Measurements from ENCODE around the gene TIGD4. TPM values are rescaled to one million over a fixed set of nuclear protein-coding genes. Genes with fewer than 3 reads are reported as not detected.

The TIGD4 gene
- total and polyA plus RNA-seq, 2 of the 13 experiments (the other 11 are each of a cell fraction or from before 2014, with no cell fraction given), result 0.15 to 0.62 TPM

DNA sequence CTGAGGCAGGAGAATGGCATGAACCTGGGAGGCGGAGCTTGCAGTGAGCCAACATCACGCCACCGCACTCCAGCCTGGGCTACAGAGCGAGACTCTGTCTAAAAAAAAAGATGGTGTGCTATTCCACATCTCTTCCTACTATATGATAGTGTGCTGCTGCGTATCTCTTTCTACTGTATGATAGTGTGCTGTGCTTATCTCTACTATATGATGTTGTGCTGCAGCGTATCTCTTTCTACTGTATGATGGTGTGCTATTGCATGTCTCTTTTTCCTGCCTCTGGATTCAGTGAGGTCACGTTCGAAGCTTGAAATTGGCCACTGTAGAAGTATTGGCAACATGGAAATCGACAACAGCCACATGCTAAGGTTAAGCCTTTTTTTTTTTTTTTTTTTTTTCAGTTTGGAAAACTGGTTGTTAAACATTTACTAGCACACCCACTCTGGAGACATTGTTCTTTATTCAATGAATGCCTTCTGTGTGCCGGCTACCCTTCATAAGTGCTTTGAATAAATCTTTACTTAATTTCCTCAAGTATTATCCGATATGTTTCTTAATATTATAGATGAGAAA is 31.3 kb upstream of the TIGD4 start (continued):
- TF ChIP-seq, protein P1, sequence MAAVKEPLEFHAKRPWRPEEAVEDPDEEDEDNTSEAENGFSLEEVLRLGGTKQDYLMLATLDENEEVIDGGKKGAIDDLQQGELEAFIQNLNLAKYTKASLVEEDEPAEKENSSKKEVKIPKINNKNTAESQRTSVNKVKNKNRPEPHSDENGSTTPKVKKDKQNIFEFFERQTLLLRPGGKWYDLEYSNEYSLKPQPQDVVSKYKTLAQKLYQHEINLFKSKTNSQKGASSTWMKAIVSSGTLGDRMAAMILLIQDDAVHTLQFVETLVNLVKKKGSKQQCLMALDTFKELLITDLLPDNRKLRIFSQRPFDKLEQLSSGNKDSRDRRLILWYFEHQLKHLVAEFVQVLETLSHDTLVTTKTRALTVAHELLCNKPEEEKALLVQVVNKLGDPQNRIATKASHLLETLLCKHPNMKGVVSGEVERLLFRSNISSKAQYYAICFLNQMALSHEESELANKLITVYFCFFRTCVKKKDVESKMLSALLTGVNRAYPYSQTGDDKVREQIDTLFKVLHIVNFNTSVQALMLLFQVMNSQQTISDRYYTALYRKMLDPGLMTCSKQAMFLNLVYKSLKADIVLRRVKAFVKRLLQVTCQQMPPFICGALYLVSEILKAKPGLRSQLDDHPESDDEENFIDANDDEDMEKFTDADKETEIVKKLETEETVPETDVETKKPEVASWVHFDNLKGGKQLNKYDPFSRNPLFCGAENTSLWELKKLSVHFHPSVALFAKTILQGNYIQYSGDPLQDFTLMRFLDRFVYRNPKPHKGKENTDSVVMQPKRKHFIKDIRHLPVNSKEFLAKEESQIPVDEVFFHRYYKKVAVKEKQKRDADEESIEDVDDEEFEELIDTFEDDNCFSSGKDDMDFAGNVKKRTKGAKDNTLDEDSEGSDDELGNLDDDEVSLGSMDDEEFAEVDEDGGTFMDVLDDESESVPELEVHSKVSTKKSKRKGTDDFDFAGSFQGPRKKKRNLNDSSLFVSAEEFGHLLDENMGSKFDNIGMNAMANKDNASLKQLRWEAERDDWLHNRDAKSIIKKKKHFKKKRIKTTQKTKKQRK (IDR thresholded peaks at IDR 0.05; ENCODE audit: low read length), result no peak

- H3K4me2 ChIP-seq (ENCODE audit: low read depth, low read length), result no peak overlapping the region
- ChIA-PET POLR2A (no interaction called here), CTCF (ENCODE audit: low intra/inter-chr PET ratio, low total read pairs) (no interaction called here)
- ATAC-seq (no peak), FAIRE-seq (peak; percentile 72), DNase-seq (ENCODE audit: low spot score) (peak; percentile 10)
- 78% methylated on average over 8 of the region's 8 CpGs for WGBS (ENCODE audit: low lambda C conversion rate)
- TF ChIP-seq ZNF17 (CRISPR knock-in tag; IDR thresholded peaks at IDR 0.05), result no peak
- no peak for TF ChIP-seq ZBTB7A (CRISPR knock-in tag; IDR thresholded peaks at IDR 0.05)
- TF ChIP-seq SP5 (CRISPR knock-in tag; IDR thresholded peaks at IDR 0.05; ENCODE audit: borderline replicate concordance, low read depth), result peak; percentile 38; the same call in 1 of the 2 replicates
- no peak for TF ChIP-seq REXO4 (CRISPR knock-in tag; IDR thresholded peaks at IDR 0.05; ENCODE audit: borderline replicate concordance)
- TF ChIP-seq ZNF143 (CRISPR knock-in tag; IDR thresholded peaks at IDR 0.05), result no peak
- no peak for TF ChIP-seq ZKSCAN1 (IDR thresholded peaks at IDR 0.05; ENCODE audit: low read length)
- no peak for TF ChIP-seq TFDP1 (CRISPR knock-in tag; IDR thresholded peaks at IDR 0.05; ENCODE audit: borderline replicate concordance)
- no peak for TF ChIP-seq KDM6A (CRISPR knock-in tag; IDR thresholded peaks at IDR 0.05; ENCODE audit: low read depth)
- TF ChIP-seq ZNF644 (CRISPR knock-in tag; IDR thresholded peaks at IDR 0.05; ENCODE audit: low read depth), result 0 out of 2 replicates have a peak, but pooled peaks have one; percentile 33
- no peak for TF ChIP-seq ZNF770 (CRISPR knock-in tag; IDR thresholded peaks at IDR 0.05)
- no peak for TF ChIP-seq ZNF496 (CRISPR knock-in tag; IDR thresholded peaks at IDR 0.05; ENCODE audit: insufficient replicate concordance)
- TF ChIP-seq ESRRA (CRISPR knock-in tag; IDR thresholded peaks at IDR 0.05; ENCODE audit: low read depth), result no peak
- TF ChIP-seq, protein P2, sequence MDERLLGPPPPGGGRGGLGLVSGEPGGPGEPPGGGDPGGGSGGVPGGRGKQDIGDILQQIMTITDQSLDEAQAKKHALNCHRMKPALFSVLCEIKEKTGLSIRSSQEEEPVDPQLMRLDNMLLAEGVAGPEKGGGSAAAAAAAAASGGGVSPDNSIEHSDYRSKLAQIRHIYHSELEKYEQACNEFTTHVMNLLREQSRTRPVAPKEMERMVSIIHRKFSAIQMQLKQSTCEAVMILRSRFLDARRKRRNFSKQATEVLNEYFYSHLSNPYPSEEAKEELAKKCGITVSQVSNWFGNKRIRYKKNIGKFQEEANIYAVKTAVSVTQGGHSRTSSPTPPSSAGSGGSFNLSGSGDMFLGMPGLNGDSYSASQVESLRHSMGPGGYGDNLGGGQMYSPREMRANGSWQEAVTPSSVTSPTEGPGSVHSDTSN (CRISPR knock-in tag; IDR thresholded peaks at IDR 0.05), result no peak
- peaks cover 71% of the 10 kb centered on the region for H3K4me1 ChIP-seq (ENCODE audit: insufficient read depth, low read length)
- no peak overlapping the region for H2AFZ ChIP-seq (ENCODE audit: low read length)
- H3K27me3 ChIP-seq (ENCODE audit: control insufficient read depth in 1 of 2, insufficient read depth in 2 of 2, low read length in 2 of 2), result no peaks in the 10 kb centered on the region
- peaks cover 10% of the 10 kb centered on the region for H4K20me1 ChIP-seq (ENCODE audit: insufficient read depth, low read length)
- intact Hi-C loops (cut with micrococcal nuclease; ENCODE audit: unreplicated experiment), result no loop called here
- no peaks in the 10 kb centered on the region for H3K36me3 ChIP-seq (replicated peaks in 1 of 2; ENCODE audit: control insufficient read depth in 1 of 2, insufficient read depth in 2 of 2, low read length in 2 of 2)
- H3K9ac ChIP-seq (ENCODE audit: insufficient read depth, low read depth, low read length), result no peak overlapping the region
- H3K27ac ChIP-seq (ENCODE audit: extremely low read length, insufficient read depth, low read length), result no peak overlapping the region
- H3K9me3 ChIP-seq (ENCODE audit: low read length), result no peaks in the 10 kb centered on the region; the same call in 1 of the 2 replicates
- no TSS peak for BruUV-seq (replicated peaks)
- no peak overlapping the region for H3K4me3 ChIP-seq (replicated peaks in 1 of 3; ENCODE audit: insufficient read depth in 1 of 3, low read depth in 2 of 3, low read length in 3 of 3)
- in situ Hi-C loops (cut with HindIII; ENCODE audit: extremely low pct_ligation_motif_present, low pct_unique_long_range_greater_than_20kb), result no loop called here
- peaks cover 39% of the 10 kb centered on the region for H3K79me2 ChIP-seq (ENCODE audit: insufficient read depth, low read length)
Measured at GRCh38 chr4:152808670-152809069, 29.1 kb upstream of the TIGD4 start.
